Suprapubic skin (tissue), 4 donors: ENCODE data around the gene HIVEP3.

Experiments
- CTCF ChIP-seq, 2 donors: fragments of 200-600 bp in 1 of 2; fragments of 450-650 bp in 1 of 2; sonication (generic) in 1 of 2; IDR thresholded peaks; one replicate each; pipeline ENCODE4 v1.5.1; 2016 to 2019; ENCODE audit warnings: antibody characterized with exemption in 2 of 2, mild to moderate bottlenecking in 1 of 2, moderate library complexity in 1 of 2
- POLR2A ChIP-seq, 2 donors: fragments of 450-650 bp; IDR thresholded peaks; one replicate each; pipeline ENCODE4 v1.6.1; 2017; ENCODE audit warnings: antibody characterized with exemption in 2 of 2, mild to moderate bottlenecking in 2 of 2, moderate library complexity in 2 of 2
- POLR2AphosphoS5 ChIP-seq, 3 donors: sonication (generic); formaldehyde crosslinking; IDR thresholded peaks; one replicate each; pipeline ENCODE4 v1.6.1; 2017; ENCODE audit warnings: antibody characterized with exemption in 3 of 3

GRCh38 chr1:41613689-41614574 is 304.8 kb downstream of the HIVEP3 start:
- TF ChIP-seq POLR2A (IDR thresholded peaks at IDR 0.05) (no peak), CTCF (IDR thresholded peaks at IDR 0.05) (no peak), POLR2AphosphoS5 (IDR thresholded peaks at IDR 0.05) (no peak)
